Measurements from ENCODE around the gene ROM1.
"Not testable (repeated sequence)": the region's sequence is repeated elsewhere in the genome, so short reads cannot be mapped to it uniquely, and the experiment has no call there.

ROM1 gene

DNA sequence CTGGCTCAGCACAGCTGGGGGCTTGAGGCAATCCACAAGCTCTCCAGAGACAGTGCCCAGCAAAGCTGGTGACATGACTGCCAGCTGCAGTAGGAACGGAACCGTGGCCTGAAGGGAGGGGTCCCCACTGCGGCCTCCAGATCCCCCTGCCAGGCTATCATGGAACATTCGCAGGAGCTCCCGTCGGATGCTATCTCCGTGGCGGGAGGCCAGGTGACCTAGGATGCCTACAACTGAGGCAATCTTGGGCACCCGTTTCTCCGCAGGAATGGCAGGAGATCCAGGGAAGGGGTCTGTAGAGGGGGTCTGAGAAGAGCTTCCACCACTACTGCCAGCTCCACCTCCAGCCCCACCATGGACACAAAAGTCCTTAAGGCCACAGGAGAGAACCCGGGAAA is 35.9 kb downstream of the ROM1 start:
- no peak overlapping the region for H3K27ac ChIP-seq (ENCODE audit: low read depth, low read length)
- no peak overlapping the region for H3K14ac ChIP-seq (ENCODE audit: low read length)
- H3K36me3 ChIP-seq (ENCODE audit: control insufficient read depth in 1 of 2, insufficient read depth in 2 of 2, low read length in 2 of 2) = peaks cover 27 to 31% of the 10 kb centered on the region in 2 experiments
- no peak overlapping the region for H3K9ac ChIP-seq (ENCODE audit: low read length)
- H2AFZ ChIP-seq (ENCODE audit: insufficient read depth, low read length, poor library complexity) = no peak overlapping the region
- no CpG with 5 or more reads among the region's 11 CpGs for WGBS (ENCODE audit: extremely low coverage, insufficient coverage, insufficient read length)
- no peak overlapping the region for H3K4ac ChIP-seq (ENCODE audit: low read depth, low read length)
- H2BK12ac ChIP-seq (ENCODE audit: low read length) = no peak overlapping the region
- no peaks in the 10 kb centered on the region for H3K27me3 ChIP-seq (ENCODE audit: insufficient read depth, low read length)
- no peak overlapping the region for H4K8ac ChIP-seq (ENCODE audit: low read depth, low read length)
- H3K79me1 ChIP-seq (ENCODE audit: low read length) = peaks cover 15% of the 10 kb centered on the region
- peaks cover 10 to 17% of the 10 kb centered on the region in 2 experiments for H3K4me1 ChIP-seq (ENCODE audit: control insufficient read depth in 1 of 2, insufficient read depth in 2 of 2, low read length in 2 of 2)
- H3K4me2 ChIP-seq (ENCODE audit: low read length) = no peak overlapping the region
- H3K79me2 ChIP-seq (ENCODE audit: control insufficient read depth, insufficient read depth, low read length, poor library complexity) = peaks cover 17% of the 10 kb centered on the region
- no peak for DNase-seq
- H2BK5ac ChIP-seq (ENCODE audit: low read depth, low read length, poor library complexity) = no peak overlapping the region
- no peak overlapping the region for H4K91ac ChIP-seq (ENCODE audit: low read depth, low read length)
- H2BK120ac ChIP-seq (ENCODE audit: insufficient read depth, low read length, poor library complexity) = no peak overlapping the region
- H2AK5ac ChIP-seq (ENCODE audit: low read length) = no peak overlapping the region
- H4K12ac ChIP-seq (ENCODE audit: low read depth, low read length) = no peak overlapping the region
- no peak overlapping the region for H3K23ac ChIP-seq (ENCODE audit: low read length)
- H3K4me3 ChIP-seq (ENCODE audit: low read depth, low read length) = no peak overlapping the region
- no peaks in the 10 kb centered on the region for H3K9me3 ChIP-seq (ENCODE audit: insufficient read depth, low read depth, low read length)
- no peak overlapping the region for H3K18ac ChIP-seq (ENCODE audit: low read length)

DNA sequence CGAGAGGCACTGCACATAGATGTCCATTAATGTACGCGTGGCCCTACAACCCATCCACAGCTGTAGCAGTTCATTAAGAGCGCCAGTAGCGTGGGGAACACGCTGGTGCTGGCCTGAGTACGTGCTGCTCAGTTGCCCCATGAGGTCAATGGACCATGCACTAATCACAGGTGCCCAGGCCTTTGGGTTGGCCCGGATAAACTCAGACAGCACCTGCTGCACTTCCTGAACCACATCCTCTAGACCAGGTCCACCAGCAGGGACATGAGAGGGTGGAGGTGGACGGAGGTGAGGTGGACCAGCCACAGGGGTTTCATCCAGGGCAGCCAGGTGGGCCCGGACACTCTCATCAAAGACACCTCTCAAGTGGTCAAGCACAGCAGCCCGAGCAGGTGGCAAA is 36.4 kb downstream of the ROM1 start:
- H3K9ac ChIP-seq (ENCODE audit: low read length) = no peak overlapping the region
- H3K9me3 ChIP-seq (ENCODE audit: insufficient read depth, low read depth, low read length) = no peaks in the 10 kb centered on the region
- no peak overlapping the region for H4K12ac ChIP-seq (ENCODE audit: low read depth, low read length)
- no peak overlapping the region for H2AFZ ChIP-seq (ENCODE audit: insufficient read depth, low read length, poor library complexity)
- H2BK12ac ChIP-seq (ENCODE audit: low read length) = no peak overlapping the region
- H3K27me3 ChIP-seq (ENCODE audit: insufficient read depth, low read length) = no peaks in the 10 kb centered on the region
- H3K4me2 ChIP-seq (ENCODE audit: low read length) = no peak overlapping the region
- peaks cover 23 to 26% of the 10 kb centered on the region in 2 experiments for H3K36me3 ChIP-seq (ENCODE audit: control insufficient read depth in 1 of 2, insufficient read depth in 2 of 2, low read length in 2 of 2)
- peaks cover 10 to 17% of the 10 kb centered on the region in 2 experiments for H3K4me1 ChIP-seq (ENCODE audit: control insufficient read depth in 1 of 2, insufficient read depth in 2 of 2, low read length in 2 of 2)
- H3K14ac ChIP-seq (ENCODE audit: low read length) = no peak overlapping the region
- H3K23ac ChIP-seq (ENCODE audit: low read length) = no peak overlapping the region
- H3K79me2 ChIP-seq (ENCODE audit: control insufficient read depth, insufficient read depth, low read length, poor library complexity) = peaks cover 17% of the 10 kb centered on the region
- H3K18ac ChIP-seq (ENCODE audit: low read length) = no peak overlapping the region
- H2BK120ac ChIP-seq (ENCODE audit: insufficient read depth, low read length, poor library complexity) = no peak overlapping the region
- no peak overlapping the region for H2BK5ac ChIP-seq (ENCODE audit: low read depth, low read length, poor library complexity)
- H4K8ac ChIP-seq (ENCODE audit: low read depth, low read length) = no peak overlapping the region
- no peak overlapping the region for H4K91ac ChIP-seq (ENCODE audit: low read depth, low read length)
- H3K79me1 ChIP-seq (ENCODE audit: low read length) = peaks cover 15% of the 10 kb centered on the region
- WGBS (ENCODE audit: extremely low coverage, insufficient coverage, insufficient read length) = no CpG with 5 or more reads among the region's 11 CpGs
- no peak overlapping the region for H3K4ac ChIP-seq (ENCODE audit: low read depth, low read length)
- no peak overlapping the region for H3K27ac ChIP-seq (ENCODE audit: low read depth, low read length)
- no peak overlapping the region for H3K4me3 ChIP-seq (ENCODE audit: low read depth, low read length)
- DNase-seq = no peak
- no peak overlapping the region for H2AK5ac ChIP-seq (ENCODE audit: low read length)

DNA sequence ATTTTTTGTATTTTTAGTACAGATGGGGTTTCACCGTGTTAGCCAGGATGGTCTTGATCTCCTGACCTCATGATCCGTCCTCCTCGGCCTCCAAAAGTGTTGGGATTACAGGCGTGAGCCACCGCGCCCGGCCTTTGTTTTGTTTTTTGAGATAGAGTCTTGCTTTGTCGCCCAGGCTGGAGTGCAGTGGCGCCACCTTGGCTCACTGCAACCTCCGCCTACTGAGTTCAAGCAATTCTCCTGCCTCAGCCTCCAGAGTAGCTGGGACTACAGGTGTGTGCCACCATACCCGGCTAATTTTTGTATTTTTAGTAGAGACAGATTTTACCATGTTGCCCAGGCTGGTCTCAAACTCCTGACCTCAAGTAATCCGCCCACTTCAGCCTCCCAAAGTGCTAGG is 37.2 kb downstream of the ROM1 start:
- H3K4me1 ChIP-seq (ENCODE audit: control insufficient read depth in 1 of 2, insufficient read depth in 2 of 2, low read length in 2 of 2) = peaks cover 10 to 14% of the 10 kb centered on the region in 2 experiments
- no CpG with 5 or more reads among the region's 12 CpGs for WGBS (ENCODE audit: extremely low coverage, insufficient coverage, insufficient read length)
- H3K4ac ChIP-seq (ENCODE audit: low read depth, low read length); H3K18ac ChIP-seq (ENCODE audit: low read length); H3K9ac ChIP-seq (ENCODE audit: low read length); H4K12ac ChIP-seq (ENCODE audit: low read depth, low read length); H3K23ac ChIP-seq (ENCODE audit: low read length); H3K27ac ChIP-seq (ENCODE audit: low read depth, low read length); H2AFZ ChIP-seq (ENCODE audit: insufficient read depth, low read length, poor library complexity); H2AK5ac ChIP-seq (ENCODE audit: low read length); H3K4me2 ChIP-seq (ENCODE audit: low read length); H3K4me3 ChIP-seq (ENCODE audit: low read depth, low read length); H3K14ac ChIP-seq (ENCODE audit: low read length); H2BK12ac ChIP-seq (ENCODE audit: low read length); H3K9me3 ChIP-seq (ENCODE audit: insufficient read depth, low read depth, low read length); H3K27me3 ChIP-seq (ENCODE audit: insufficient read depth, low read length); H4K8ac ChIP-seq (ENCODE audit: low read depth, low read length); H2BK120ac ChIP-seq (ENCODE audit: insufficient read depth, low read length, poor library complexity); DNase-seq; H4K91ac ChIP-seq (ENCODE audit: low read depth, low read length); H2BK5ac ChIP-seq (ENCODE audit: low read depth, low read length, poor library complexity): not testable (repeated sequence)
- peaks cover 15% of the 10 kb centered on the region for H3K79me1 ChIP-seq (ENCODE audit: low read length)
- peaks cover 22 to 25% of the 10 kb centered on the region in 2 experiments for H3K36me3 ChIP-seq (ENCODE audit: control insufficient read depth in 1 of 2, insufficient read depth in 2 of 2, low read length in 2 of 2)
- H3K79me2 ChIP-seq (ENCODE audit: control insufficient read depth, insufficient read depth, low read length, poor library complexity) = peaks cover 17% of the 10 kb centered on the region

DNA sequence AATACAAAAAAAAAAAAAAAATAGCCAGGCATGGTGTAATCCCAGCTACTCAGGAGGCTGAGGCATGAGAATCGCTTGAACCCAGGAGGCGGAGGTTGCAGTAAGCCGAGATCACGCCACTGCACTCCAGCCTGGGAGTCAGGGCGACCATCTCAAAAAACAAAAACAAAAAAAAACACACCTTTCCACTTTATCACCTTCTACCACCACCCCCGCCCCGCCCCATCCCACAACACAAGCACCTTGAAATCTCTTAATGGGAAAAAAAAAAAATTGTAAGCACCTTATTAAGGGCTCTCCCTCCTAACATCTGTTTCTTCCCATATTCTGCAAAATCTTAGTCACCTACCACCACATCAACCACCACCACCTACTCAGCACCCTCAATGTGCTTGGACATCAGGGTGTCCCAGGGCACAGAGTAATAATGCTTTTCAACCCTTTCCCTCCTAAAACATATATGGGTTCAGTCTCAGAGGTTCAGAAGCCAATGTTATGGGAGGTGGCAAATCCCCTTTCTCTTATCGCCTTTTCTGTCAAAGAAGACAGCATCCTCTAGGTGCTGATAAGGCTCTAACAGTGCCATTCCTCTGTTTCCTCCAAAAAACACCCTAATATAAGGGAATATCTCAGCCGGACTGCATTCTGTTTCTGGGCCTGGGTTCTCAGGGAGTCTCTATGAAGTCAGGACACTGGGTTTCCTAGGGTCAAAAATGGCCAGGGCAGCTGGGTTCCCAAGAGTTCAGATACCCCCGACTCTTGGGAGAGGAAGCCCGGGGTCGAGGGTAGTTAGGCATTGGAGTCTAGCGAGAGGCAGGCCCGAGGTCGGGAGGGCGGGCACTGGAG is 39.3 kb downstream of the ROM1 start:
- Histone ChIP-seq H3K4me1 (ENCODE audit: control insufficient read depth in 1 of 2, insufficient read depth in 2 of 2, low read length in 2 of 2) (peaks cover 2 to 8% of the 10 kb centered on the region in 2 experiments), H4K91ac (ENCODE audit: low read depth, low read length) (peak overlapping the region; percentile 89), H3K4me2 (ENCODE audit: low read length) (peak overlapping the region; percentile 97), H3K79me2 (ENCODE audit: control insufficient read depth, insufficient read depth, low read length, poor library complexity) (peaks cover 7% of the 10 kb centered on the region), H3K18ac (ENCODE audit: low read length) (peak overlapping the region; percentile 98), H3K79me1 (ENCODE audit: low read length) (peaks cover 7% of the 10 kb centered on the region), H2AK5ac (ENCODE audit: low read length) (peak overlapping the region; percentile 84), H4K12ac (ENCODE audit: low read depth, low read length) (peak overlapping the region; percentile 100), H2BK12ac (ENCODE audit: low read length) (peak overlapping the region; percentile 74), H3K36me3 (ENCODE audit: control insufficient read depth in 1 of 2, insufficient read depth in 2 of 2, low read length in 2 of 2) (peaks cover 22 to 24% of the 10 kb centered on the region in 2 experiments), H2BK5ac (ENCODE audit: low read depth, low read length, poor library complexity) (peak overlapping the region; percentile 93), H3K4ac (ENCODE audit: low read depth, low read length) (peak overlapping the region; percentile 99), H4K8ac (ENCODE audit: low read depth, low read length) (peak overlapping the region; percentile 99), H3K9me3 (ENCODE audit: insufficient read depth, low read depth, low read length) (no peaks in the 10 kb centered on the region), H2BK120ac (ENCODE audit: insufficient read depth, low read length, poor library complexity) (peak overlapping the region; percentile 94), H3K27me3 (ENCODE audit: insufficient read depth, low read length) (no peaks in the 10 kb centered on the region), H3K9ac (ENCODE audit: low read length) (peak overlapping the region; percentile 97), H3K4me3 (ENCODE audit: low read depth, low read length) (peak overlapping the region; percentile 90), H2AFZ (ENCODE audit: insufficient read depth, low read length, poor library complexity) (peak overlapping the region; percentile 71), H3K14ac (ENCODE audit: low read length) (peak overlapping the region; percentile 98), H3K27ac (ENCODE audit: low read depth, low read length) (peak overlapping the region; percentile 61), H3K23ac (ENCODE audit: low read length) (no peak overlapping the region)
- WGBS (ENCODE audit: extremely low coverage, insufficient coverage, insufficient read length) = no CpG with 5 or more reads among the region's 16 CpGs
- no peak for DNase-seq
